ENCODE data around the gene ANO2.

Gene ANO2

GRCh38 chr12:5655120-5655519, 289.9 kb downstream of the ANO2 start:
- no peak for DNase-seq

- DNase-seq: no peak
These were observed 291.0 kb downstream of the ANO2 start for GRCh38 chr12:5654019-5654418.

- no peak for DNase-seq
These were observed 294.1 kb downstream of the ANO2 start for GRCh38 chr12:5650829-5651461.

DNA sequence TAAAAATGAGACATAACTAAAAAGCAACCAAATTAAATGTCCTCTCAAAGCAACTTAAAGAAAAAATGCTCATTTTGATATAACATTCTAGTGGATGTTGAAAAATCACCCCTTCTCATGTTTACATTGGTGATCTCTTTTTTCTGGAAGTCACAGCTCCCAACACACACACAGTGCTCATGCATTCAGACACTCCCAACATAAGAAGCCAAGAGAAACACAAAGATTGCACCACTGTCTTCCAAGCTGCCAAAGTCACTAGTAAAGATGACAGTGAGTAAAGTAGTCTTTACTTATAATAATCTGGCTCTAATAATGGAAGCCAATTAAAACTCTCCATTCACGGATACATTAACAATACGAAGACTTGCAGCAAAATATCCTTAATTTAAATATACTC, 294.8 kb downstream of the ANO2 start:
- no peak for DNase-seq

DNA sequence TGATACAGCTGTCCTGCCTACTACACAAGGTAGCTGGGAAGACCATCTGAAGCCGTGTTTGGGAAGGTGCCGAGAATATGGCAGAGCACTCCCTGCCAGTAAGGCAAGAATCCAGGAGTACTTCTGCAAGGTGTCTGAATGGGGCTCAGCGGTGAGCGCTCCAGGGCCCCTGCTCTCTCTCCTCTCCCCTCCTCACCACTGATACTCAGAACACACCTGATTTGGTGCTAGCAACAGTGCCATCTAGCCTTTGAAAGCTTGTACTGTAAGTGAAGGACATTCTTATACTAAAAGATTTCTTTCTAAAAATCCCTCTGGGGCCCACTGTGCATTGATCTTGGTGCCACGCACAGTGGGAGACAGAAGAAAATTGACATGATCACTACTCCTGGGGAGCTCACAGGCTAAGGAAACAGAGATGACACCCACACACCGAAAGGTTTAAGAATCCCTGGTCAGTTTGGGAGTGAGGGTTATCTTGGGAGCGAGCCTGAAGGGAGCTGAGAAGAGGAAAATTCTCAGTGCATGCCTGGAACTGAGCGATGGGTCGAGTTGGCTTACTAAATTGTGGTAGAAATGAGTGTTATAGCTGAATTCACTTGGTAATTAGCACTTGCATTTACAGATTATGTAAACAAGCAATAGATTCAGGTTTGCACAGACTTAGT, 296.2 kb downstream of the ANO2 start:
- DNase-seq: no peak

- DNase-seq: no peak
These were observed 301.8 kb downstream of the ANO2 start for GRCh38 chr12:5643266-5643665.

DNA sequence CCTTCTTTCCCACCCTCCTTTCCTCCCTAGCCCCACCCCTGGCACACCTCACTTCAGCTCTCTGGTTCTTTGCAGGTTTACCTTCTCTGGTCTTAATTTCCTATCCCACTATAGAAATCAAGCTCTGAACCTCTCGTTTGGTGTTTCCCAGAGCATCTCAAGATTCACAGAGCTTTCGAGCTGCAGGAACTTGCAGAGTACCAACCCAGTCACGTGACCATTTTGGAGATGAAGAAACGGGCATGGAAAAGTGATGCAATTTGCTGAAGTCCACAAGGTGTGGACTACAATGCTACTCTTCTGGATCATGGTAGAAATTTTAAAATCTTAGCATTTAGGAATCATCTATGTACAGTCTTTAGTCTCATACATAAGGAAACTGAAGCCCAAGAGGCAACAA, 307.4 kb downstream of the ANO2 start:
- DNase-seq: no peak

DNA sequence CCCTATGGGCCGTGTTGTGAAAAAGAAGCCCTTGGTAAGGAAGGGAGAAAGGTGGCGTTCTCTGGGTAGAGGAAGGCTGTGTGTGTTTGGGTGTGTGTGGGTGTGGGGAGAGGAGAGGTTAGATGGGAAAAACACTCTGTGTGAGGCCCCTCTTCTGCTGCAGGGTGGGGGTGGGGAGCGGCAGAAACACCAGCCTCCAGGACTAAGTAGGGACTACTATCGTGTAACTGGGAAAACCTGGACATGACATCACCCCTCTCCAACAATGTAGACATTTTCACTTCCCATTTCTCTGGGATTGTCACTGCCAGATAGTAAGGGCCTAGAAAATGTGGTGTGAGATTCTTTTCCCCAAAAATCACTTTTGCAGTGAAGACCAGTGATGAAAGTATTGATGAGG, 308.2 kb downstream of the ANO2 start:
- no peak for DNase-seq

- no peak for DNase-seq
These were observed 312.0 kb downstream of the ANO2 start for GRCh38 chr12:5633106-5633505.

- no peak for DNase-seq
These were observed 312.6 kb downstream of the ANO2 start for GRCh38 chr12:5632453-5632852.

- no peak for DNase-seq
These were observed 313.6 kb downstream of the ANO2 start for GRCh38 chr12:5631497-5631896.

- no peak for DNase-seq
These were observed 314.3 kb downstream of the ANO2 start for GRCh38 chr12:5630726-5631125.

DNA sequence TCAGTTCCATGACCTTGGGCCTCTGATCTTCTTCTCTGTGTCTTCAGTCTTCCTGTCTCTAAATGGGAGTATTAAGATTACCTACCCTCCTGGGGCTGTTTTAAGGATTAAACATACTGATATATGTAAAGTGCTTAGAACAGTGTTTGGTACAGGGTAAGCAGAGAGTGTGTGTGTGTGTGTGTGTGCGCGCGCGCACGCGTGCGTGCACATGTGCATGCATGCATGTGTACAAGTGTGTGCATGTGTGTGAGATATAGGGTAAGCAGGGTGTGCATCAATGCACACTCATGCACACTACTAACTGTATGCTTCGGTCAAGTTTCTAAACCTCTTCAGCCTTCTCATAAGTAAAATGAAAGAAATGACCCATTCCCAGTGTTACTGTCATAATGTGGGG, 316.6 kb downstream of the ANO2 start:
- DNase-seq: no peak

GRCh38 chr12:5627053-5627630, 317.9 kb downstream of the ANO2 start:
- DNase-seq: no peak

DNA sequence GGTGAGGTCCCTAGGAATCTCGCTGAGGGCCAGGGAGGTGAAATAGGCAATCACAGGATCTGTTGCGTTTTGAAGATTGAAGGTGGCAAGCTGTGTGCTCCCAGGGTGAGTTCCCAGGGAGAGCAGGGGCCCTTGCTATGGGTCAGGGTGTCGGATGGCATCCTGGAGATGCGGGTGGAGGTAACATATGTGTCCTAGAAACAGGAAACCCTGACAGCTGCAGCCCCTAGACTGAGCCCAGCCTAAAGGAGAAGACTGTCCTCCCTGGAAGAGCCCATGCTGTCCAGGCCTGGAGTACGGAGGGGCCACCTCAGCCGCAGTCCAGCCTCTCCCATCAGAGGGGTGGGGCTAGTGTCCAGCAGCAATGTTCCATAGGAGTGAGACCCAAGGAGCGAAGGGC, 318.9 kb downstream of the ANO2 start:
- no peak for DNase-seq

DNA sequence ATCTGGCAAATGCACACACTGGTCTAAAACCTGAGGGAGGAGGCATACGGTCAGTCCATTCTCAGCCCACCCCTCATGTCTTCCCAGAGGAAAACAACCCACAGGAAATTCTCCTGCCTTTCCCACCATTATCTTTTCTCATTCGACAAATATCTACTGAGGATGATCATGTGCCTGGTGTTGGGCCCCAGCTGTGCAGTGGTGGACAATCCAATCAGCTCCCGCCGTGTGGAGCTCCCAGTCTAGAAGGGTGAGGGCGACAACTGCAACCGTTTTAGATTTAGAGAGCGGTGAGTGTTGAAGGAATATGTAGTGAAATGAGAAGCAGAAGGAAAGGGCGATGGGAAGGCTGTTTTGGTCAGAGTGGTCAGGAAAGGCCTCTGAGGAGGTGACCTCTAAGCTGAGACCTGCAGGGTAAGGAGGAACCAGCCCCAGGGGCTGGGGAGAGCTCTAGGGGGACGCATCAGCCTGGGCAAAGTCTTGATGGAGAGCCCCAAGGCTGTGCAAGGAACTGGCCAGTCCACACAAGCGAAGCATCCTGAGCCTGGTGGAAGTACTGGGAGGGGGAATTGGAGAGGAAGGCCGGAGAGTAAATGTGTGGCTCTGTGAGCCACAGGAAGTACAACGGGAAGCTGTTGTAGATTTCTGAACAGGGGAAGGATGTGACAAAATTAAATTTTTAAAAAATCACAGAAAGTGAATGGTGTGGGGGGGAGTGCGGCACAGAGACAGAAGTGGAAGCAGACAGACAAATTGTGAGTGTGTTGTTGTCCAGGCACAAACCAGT, 320.4 kb downstream of the ANO2 start:
- no peak for DNase-seq

DNA sequence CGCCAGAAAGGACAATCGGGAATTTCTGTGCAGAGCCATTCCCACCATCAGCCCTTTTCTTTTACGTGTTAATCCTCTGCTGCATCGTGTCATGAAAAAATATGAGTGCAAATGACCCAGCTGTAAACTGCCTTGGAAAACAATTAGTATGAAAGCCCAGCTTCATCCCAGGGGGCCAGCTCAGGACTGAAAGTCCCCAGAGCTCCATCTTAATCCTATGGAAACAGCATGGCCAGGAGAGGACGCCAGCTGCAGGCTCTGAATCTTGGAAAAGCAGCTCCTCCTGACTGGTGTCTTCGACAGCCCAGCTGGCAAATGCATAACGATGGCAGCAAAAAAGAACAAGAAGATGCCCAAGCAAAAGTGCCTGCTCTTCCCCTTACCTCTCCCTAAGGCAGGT, 321.6 kb downstream of the ANO2 start:
- no peak for DNase-seq

DNA sequence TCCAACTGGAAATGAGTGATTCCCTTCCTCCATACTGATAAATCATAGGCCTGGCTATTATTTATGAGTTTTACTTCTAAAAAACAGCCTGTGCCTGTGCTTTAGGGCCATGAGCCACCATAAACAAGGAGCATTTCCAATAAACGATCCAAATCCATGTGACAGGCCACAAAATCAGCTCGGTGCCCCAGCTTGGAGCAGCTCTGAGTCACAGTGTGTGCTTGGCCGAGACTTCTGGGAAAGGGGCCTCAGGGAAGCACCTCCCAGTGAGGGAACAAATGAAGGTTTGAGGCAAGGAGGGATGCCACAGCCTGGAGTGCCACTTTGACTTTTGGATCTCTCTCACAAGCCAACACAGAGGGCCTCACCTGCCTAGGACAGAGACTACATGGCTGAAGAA, 322.8 kb downstream of the ANO2 start:
- no peak for DNase-seq

DNA sequence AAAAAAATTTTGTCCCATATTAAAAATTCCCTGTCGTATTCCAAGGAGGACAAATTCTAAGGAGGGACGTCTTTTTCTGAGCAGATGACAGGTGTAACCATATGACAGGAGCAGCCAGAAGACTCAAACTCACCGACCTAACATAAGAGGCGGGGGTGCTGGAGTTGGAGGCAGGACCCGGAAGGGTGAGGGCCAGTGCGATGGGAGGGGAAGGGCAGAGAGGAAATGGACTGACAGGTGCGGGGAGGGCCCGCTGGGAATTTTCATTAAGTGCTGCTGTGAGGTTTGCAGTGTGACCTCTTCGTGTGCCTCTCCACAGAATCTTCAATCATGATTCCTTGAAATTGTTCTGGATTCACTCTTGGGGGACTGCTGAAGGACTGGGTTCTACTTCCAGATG, 323.7 kb downstream of the ANO2 start:
- DNase-seq: no peak

GRCh38 chr12:5620896-5621295, 324.2 kb downstream of the ANO2 start:
- no peak for DNase-seq

GRCh38 chr12:5619628-5620027, 325.4 kb downstream of the ANO2 start:
- no peak for DNase-seq

DNA sequence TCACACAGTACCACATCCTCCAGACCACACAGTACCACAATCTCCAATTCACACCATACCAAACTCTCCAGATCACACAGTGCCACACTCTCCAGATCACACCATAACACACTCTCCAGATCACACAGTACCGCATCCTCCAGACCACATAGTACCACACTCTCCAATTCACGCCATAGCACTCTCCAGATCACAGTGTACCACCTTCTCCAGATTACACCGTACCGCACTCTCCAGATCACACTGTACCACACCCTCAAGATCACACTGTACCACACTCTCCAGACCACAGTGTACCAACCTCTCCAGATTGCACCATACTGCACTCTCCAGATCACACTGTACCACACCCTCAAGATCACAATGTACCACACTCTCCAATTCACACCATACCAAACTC, 328.2 kb downstream of the ANO2 start:
- DNase-seq: no peak

GRCh38 chr12:5615760-5616159, 329.3 kb downstream of the ANO2 start:
- no peak for DNase-seq

DNA sequence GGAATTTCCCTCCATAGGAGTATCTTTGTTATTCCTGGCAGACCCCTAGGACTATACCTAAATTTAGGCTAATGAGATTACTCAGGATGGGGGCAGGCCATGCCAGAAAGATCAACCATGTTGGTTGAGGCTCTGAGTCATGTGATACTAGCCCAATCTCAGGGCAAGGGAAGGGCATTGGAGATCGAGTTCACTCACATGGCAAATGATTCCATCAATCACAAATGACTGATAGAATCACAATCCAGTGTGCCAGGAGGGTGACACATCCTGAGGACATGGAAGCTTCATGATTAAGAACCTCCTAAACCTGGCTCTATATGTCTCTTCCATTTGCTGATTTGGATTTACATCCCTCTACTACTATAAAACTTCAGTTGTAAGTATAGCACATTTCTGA, 330.8 kb downstream of the ANO2 start:
- no peak for DNase-seq
